ENCODE measurements around the gene SOHLH2.

Gene SOHLH2

DNA sequence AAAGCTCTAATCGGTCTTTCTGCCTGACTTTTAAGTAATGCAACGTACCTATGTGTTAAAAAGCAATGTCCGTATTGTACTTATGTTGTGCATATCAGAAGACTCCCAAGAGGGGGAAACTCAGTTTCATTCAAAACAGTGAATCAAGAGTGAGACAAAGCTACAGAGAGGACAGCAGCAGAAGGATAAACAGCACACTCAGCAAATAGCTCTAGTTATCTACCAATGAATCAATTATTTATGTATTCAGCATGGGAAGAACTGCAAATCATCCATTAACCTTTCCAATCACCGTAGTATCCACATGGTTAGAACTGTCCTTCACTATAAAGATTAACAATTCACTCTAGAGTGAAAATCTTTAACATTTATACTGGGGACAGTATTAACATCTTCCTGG lies 36.7 kb upstream of the SOHLH2 start:
- TF ChIP-seq, protein P1, sequence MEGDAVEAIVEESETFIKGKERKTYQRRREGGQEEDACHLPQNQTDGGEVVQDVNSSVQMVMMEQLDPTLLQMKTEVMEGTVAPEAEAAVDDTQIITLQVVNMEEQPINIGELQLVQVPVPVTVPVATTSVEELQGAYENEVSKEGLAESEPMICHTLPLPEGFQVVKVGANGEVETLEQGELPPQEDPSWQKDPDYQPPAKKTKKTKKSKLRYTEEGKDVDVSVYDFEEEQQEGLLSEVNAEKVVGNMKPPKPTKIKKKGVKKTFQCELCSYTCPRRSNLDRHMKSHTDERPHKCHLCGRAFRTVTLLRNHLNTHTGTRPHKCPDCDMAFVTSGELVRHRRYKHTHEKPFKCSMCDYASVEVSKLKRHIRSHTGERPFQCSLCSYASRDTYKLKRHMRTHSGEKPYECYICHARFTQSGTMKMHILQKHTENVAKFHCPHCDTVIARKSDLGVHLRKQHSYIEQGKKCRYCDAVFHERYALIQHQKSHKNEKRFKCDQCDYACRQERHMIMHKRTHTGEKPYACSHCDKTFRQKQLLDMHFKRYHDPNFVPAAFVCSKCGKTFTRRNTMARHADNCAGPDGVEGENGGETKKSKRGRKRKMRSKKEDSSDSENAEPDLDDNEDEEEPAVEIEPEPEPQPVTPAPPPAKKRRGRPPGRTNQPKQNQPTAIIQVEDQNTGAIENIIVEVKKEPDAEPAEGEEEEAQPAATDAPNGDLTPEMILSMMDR (IDR thresholded peaks at IDR 0.05; ENCODE audit: low read depth, low read length, missing control alignments), result no peak
- DNase-seq (ENCODE audit: extremely low read depth, low read depth), result no peak
- H3K4me3 ChIP-seq (replicated peaks; ENCODE audit: low read depth, low read length), result no peak overlapping the region

DNA sequence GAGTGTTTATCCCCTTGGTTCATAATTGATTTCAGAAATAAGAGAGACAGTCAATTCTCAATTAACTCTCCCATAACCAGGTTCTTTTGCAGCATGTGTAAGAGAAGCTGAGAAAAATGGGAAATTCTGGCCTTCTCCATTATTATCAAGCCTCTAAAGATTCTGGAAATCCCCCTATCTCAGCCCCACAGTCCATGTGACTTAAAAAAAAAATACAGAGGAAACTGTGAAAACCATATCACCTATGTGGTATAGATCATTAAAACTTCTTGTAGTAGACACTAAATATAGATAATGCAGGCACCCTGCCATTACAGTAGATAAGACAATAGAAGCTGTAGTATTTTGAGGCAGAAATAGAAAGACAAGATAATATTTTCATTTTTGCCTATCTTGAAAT lies 34.3 kb upstream of the SOHLH2 start:
- TF ChIP-seq, protein P1 (IDR thresholded peaks at IDR 0.05; ENCODE audit: low read depth, low read length, missing control alignments), result no peak
- no peak for DNase-seq (ENCODE audit: extremely low read depth, low read depth)
- H3K4me3 ChIP-seq (replicated peaks; ENCODE audit: low read depth, low read length), result no peak overlapping the region

DNA sequence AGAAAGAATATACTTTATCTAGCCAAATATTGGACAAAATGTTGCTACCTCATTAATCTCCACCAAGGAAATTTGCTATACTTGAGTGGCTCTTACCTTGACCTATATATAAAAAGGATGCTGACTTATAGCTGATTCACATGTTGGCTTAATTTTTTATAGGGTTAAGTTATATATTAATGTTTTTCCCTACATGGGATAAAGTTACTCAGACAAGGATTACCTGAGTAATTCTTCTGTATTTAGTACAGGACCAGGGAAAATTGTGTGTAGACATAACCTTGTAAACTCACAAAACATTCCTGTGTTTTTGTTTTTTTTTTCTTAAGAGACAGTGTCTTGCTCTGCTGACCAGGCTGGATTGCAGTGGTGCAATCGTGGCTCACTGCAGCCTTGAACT lies 30.6 kb upstream of the SOHLH2 start:
- H3K4me3 ChIP-seq (replicated peaks; ENCODE audit: low read depth, low read length), result no peak overlapping the region
- DNase-seq (ENCODE audit: extremely low read depth, low read depth), result no peak
- TF ChIP-seq, protein P1 (IDR thresholded peaks at IDR 0.05; ENCODE audit: low read depth, low read length, missing control alignments), result no peak

DNA sequence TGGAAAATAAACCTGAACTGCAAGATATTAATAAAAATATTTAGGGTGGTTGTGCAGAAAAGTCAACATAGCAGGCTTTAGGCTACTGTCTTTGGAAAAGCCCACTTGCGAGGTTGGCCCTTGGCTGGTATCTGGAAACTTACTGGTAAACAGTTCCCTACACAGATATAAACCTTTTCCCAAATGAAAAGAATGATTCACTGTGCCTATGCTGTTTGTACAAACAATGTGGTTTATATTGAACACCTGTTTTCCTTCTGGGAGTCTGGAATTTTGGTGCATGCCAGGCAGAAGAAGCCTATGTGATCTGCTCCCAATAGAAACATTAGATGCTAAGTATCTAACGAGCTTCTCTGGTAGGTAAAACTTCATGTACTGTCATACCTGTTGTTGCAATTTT lies 29.7 kb upstream of the SOHLH2 start:
- TF ChIP-seq, protein P1 (IDR thresholded peaks at IDR 0.05; ENCODE audit: low read depth, low read length, missing control alignments), result no peak
- no peak for DNase-seq (ENCODE audit: extremely low read depth, low read depth)
- H3K4me3 ChIP-seq (replicated peaks; ENCODE audit: low read depth, low read length), result no peak overlapping the region

DNA sequence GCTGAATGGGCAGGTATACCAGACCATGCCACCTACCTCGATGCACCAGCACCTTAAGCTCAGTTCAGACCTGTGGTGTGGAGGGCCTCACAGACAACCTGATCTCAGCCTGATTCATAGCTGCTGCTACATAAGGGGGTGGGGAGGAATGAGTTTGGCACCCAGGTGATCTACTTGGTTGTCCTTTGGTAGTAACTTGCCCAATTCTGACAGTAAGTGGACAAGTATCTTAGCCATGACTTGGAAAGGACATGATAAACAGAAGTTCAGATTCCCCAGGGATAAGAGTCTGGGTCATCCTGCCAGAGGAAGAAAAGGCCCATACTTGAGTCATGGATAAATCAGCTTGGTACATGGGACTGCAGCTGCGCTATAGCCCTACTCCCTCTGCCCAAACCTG lies 28.4 kb upstream of the SOHLH2 start:
- no peak overlapping the region for H3K4me3 ChIP-seq (replicated peaks; ENCODE audit: low read depth, low read length)
- DNase-seq (ENCODE audit: extremely low read depth, low read depth), result no peak
- TF ChIP-seq, protein P1 (IDR thresholded peaks at IDR 0.05; ENCODE audit: low read depth, low read length, missing control alignments), result no peak

DNA sequence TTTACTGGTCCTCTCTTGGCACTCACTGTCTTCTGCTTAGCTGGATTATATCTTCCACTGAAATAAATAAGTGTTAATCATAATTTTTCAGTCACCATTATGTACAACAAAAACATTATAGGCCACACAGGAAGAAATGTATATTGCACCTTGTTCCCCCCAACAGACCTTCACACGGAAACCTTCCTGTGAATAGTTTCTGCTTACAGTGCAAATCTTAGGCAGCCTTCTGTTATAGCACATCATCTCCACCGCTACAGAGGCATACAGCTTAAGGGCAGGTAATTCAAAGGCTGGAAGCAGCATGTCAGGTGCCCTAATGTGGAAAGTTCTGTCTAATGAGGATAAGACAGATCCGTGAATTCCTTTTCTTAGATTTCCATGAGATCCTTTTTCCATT lies 16.9 kb upstream of the SOHLH2 start:
- no peak overlapping the region for H3K4me3 ChIP-seq (replicated peaks; ENCODE audit: low read depth, low read length)
- TF ChIP-seq, protein P1 (IDR thresholded peaks at IDR 0.05; ENCODE audit: low read depth, low read length, missing control alignments), result no peak
- no peak for DNase-seq (ENCODE audit: extremely low read depth, low read depth)

DNA sequence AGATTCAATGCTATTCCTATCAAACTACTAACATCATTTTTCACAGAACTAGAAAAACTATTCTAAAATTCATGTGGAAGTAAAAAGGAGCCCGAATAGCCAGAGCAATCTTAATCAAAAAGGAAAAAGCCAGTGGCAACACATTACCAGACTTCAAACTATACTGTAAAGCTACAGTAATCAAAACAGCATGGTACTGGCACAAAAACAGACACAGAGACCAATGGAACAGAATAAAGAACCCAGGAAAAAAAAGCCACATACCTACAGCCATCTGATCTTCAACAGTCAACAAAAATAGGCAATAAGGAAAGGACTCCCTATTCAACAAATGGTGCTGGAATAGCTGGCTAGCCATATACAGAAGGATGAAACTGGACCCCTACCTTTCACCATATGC lies 10.4 kb upstream of the SOHLH2 start:
- H3K4me3 ChIP-seq (replicated peaks; ENCODE audit: low read depth, low read length), result no peak overlapping the region
- no peak for DNase-seq (ENCODE audit: extremely low read depth, low read depth)
- TF ChIP-seq, protein P1 (IDR thresholded peaks at IDR 0.05; ENCODE audit: low read depth, low read length, missing control alignments), result no peak

Measured in HFF-Myc (cell line).